ENCODE results near the gene FGD6. TPM values are rescaled to one million over a fixed set of nuclear protein-coding genes. Genes with fewer than 3 reads are reported as not detected.
A peak's percentile ranks its signal among the peaks of the same experiment; 100 is the strongest.
"Not testable (repeated sequence)": the region's sequence is repeated elsewhere in the genome, so short reads cannot be mapped to it uniquely, and the experiment has no call there.

Gene FGD6
- total RNA-seq, 2 donors from 2014 or later = 15.8 to 19.1 TPM

- ATAC-seq (no peak), DNase-seq (no peak)
- Histone ChIP-seq H3K27ac (no peak overlapping the region), H3K9me3 (no peaks in the 10 kb centered on the region), H3K36me3 (replicated peaks in 1 of 2; ENCODE audit: insufficient read depth in 1 of 2, low read depth in 2 of 2) (no peaks in the 10 kb centered on the region), H3K27me3 (no peaks in the 10 kb centered on the region), H3K4me3 (no peak overlapping the region), H3K4me1 (peaks cover 10% of the 10 kb centered on the region)
- TF ChIP-seq POLR2A (IDR thresholded peaks at IDR 0.05) (no peak), CTCF (IDR thresholded peaks at IDR 0.05) (no peak)
- intact Hi-C loops (cut with DNase I) = no loop called here
These were observed 21.9 kb upstream of the FGD6 start for GRCh38 chr12:95239216-95239615.

GRCh38 chr12:95238150-95238549 is 20.9 kb upstream of the FGD6 start:
- no peaks in the 10 kb centered on the region for H3K27me3 ChIP-seq
- TF ChIP-seq CTCF (IDR thresholded peaks at IDR 0.05) (no peak), POLR2A (IDR thresholded peaks at IDR 0.05) (no peak)
- 77 to 91% methylated on average over 1 of the region's 1 CpG for WGBS, 2 donors
- H3K9me3 ChIP-seq = no peaks in the 10 kb centered on the region
- no peak for ATAC-seq
- no peak overlapping the region for H3K4me3 ChIP-seq
- no peaks in the 10 kb centered on the region for H3K36me3 ChIP-seq (replicated peaks in 1 of 2; ENCODE audit: insufficient read depth in 1 of 2, low read depth in 2 of 2)
- intact Hi-C loops (cut with DNase I) = no loop called here
- no peak for DNase-seq
- H3K27ac ChIP-seq = no peak overlapping the region
- peaks cover 10% of the 10 kb centered on the region for H3K4me1 ChIP-seq

GRCh38 chr12:95237315-95237714 is 20.0 kb upstream of the FGD6 start:
- H3K9me3 ChIP-seq = no peaks in the 10 kb centered on the region
- DNase-seq (no peak), ATAC-seq (no peak)
- TF ChIP-seq POLR2A (IDR thresholded peaks at IDR 0.05) (no peak), CTCF (IDR thresholded peaks at IDR 0.05) (no peak)
- intact Hi-C loops (cut with DNase I) = no loop called here
- no peaks in the 10 kb centered on the region for H3K27me3 ChIP-seq
- peaks cover 10% of the 10 kb centered on the region for H3K4me1 ChIP-seq
- no peak overlapping the region for H3K4me3 ChIP-seq
- no peak overlapping the region for H3K27ac ChIP-seq
- WGBS, 2 donors = 61 to 68% methylated on average over 1 of the region's 1 CpG
- no peaks in the 10 kb centered on the region for H3K36me3 ChIP-seq (replicated peaks in 1 of 2; ENCODE audit: insufficient read depth in 1 of 2, low read depth in 2 of 2)

- ATAC-seq; H3K4me3 ChIP-seq; H3K27me3 ChIP-seq; DNase-seq; H3K27ac ChIP-seq; H3K36me3 ChIP-seq (replicated peaks in 1 of 2; ENCODE audit: insufficient read depth in 1 of 2, low read depth in 2 of 2); H3K9me3 ChIP-seq; intact Hi-C loops (cut with DNase I): not testable (repeated sequence)
- 98% methylated on average over 19 of the region's 31 CpGs; no CpG with 5 or more reads in 1 of the 2 donors for WGBS, 2 donors
- peaks cover 13% of the 10 kb centered on the region for H3K4me1 ChIP-seq
These were observed 18.4 kb upstream of the FGD6 start for GRCh38 chr12:95235621-95236020.

- H3K9me3 ChIP-seq; H3K36me3 ChIP-seq (replicated peaks in 1 of 2; ENCODE audit: insufficient read depth in 1 of 2, low read depth in 2 of 2); H3K4me3 ChIP-seq; DNase-seq; intact Hi-C loops (cut with DNase I); H3K27me3 ChIP-seq; ATAC-seq; H3K27ac ChIP-seq: not testable (repeated sequence)
- H3K4me1 ChIP-seq = peaks cover 17% of the 10 kb centered on the region
- WGBS, 2 donors = 95 to 100% methylated on average over 13 to 14 of the region's 14 CpGs
These were observed 16.9 kb upstream of the FGD6 start for GRCh38 chr12:95234187-95234586.

GRCh38 chr12:95231190-95231589 is 13.9 kb upstream of the FGD6 start:
- DNase-seq (peak in 1 of 4 donors; percentile 26), ATAC-seq (no peak)
- no peak for TF ChIP-seq CTCF (IDR thresholded peaks at IDR 0.05)
- no peak for TF ChIP-seq POLR2A (IDR thresholded peaks at IDR 0.05)
- no peak overlapping the region for H3K27ac ChIP-seq
- H3K9me3 ChIP-seq = no peaks in the 10 kb centered on the region
- peaks cover 7% of the 10 kb centered on the region for H3K4me1 ChIP-seq
- no peak overlapping the region for H3K4me3 ChIP-seq
- no peaks in the 10 kb centered on the region for H3K27me3 ChIP-seq
- intact Hi-C loops (cut with DNase I) = no loop called here
- H3K36me3 ChIP-seq (replicated peaks in 1 of 2; ENCODE audit: insufficient read depth in 1 of 2, low read depth in 2 of 2) = no peaks in the 10 kb centered on the region
- WGBS, 2 donors = 59 to 69% methylated on average over 2 of the region's 2 CpGs

All from body of pancreas (tissue), 4 donors.